Lung (tissue), 12 donors: Measurements from ENCODE around the gene ACER3. TPM values are rescaled to one million over a fixed set of nuclear protein-coding genes. Genes with fewer than 3 reads are reported as not detected.
"Not testable (repeated sequence)": the region's sequence is repeated elsewhere in the genome, so short reads cannot be mapped to it uniquely, and the experiment has no call there.

ENCODE experiments used
- ATAC-seq: fragments of 200-7000 bp; cut with Tn5 transposase; one replicate; pipeline ENCODE4 v1.9.1; 2020; ENCODE audit warnings: moderate number of reproducible peaks; ENCODE audit not compliant: insufficient read depth, low FRiP score
- DNase-seq, 3 donors: peaks; one replicate each; pipeline ENCODE4 v3.0.0-alpha.2; 2013 to 2017
- H3K27ac ChIP-seq, 2 donors: one replicate each; pipeline ENCODE4 v1.5.1; 2013; ENCODE audit warnings: mild to moderate bottlenecking in 2 of 2, moderate library complexity in 2 of 2, control low read depth in 1 of 2, inconsistent platforms in 1 of 2, low read depth in 1 of 2, low read length in 1 of 2
- H3K27me3 ChIP-seq, 3 donors: one replicate each; pipeline ENCODE4 v1.5.1; 2013; ENCODE audit warnings: low read length in 2 of 3; ENCODE audit not compliant: control insufficient read depth in 3 of 3, insufficient read depth in 3 of 3
- H3K36me3 ChIP-seq, 4 donors: one replicate each; pipeline ENCODE4 v1.5.1; 2013; ENCODE audit warnings: low read length in 4 of 4, mild to moderate bottlenecking in 1 of 4, moderate library complexity in 1 of 4; ENCODE audit not compliant: control insufficient read depth in 4 of 4, insufficient read depth in 4 of 4
- H3K4me1 ChIP-seq, 5 donors: one replicate each; pipeline ENCODE4 v1.5.1; 2013; ENCODE audit warnings: low read length in 5 of 5, mild to moderate bottlenecking in 2 of 5, moderate library complexity in 1 of 5; ENCODE audit not compliant: control insufficient read depth in 5 of 5, insufficient read depth in 5 of 5
- H3K4me3 ChIP-seq: one replicate; pipeline ENCODE4 v1.5.1; 2013; ENCODE audit warnings: mild to moderate bottlenecking, control low read depth, moderate library complexity
- H3K9ac ChIP-seq, 2 donors: one replicate each; pipeline ENCODE4 v1.5.1; 2013; ENCODE audit warnings: low read length in 2 of 2, control low read depth in 1 of 2; ENCODE audit not compliant: insufficient read depth in 1 of 2
- H3K9me3 ChIP-seq, 4 donors: one replicate each; pipeline ENCODE4 v1.5.1; 2013; ENCODE audit warnings: low read length in 3 of 4, mild to moderate bottlenecking in 1 of 4, moderate library complexity in 1 of 4; ENCODE audit not compliant: control insufficient read depth in 4 of 4, insufficient read depth in 3 of 4
- WGBS, 2 donors: extraction: QIAGEN DNeasy Blood & Tissue Kit; methylation state at CpG; one replicate each; pipeline ENCODE4 v1.1.7; 2013; 5-methylcytosine and 5-hydroxymethylcytosine counted together
- polyA plus RNA-seq, 2 donors: library from polyadenylated mRNA; stranded (reverse); fragments of 200-250 nt; gene quantifications; one replicate each; pipeline ENCODE4 v1.2.1, GENCODE V29; 2013
- total RNA-seq, 2 donors: library from RNA; depleted of rRNA in 1 of 2; stranded (reverse); fragments of >200 nt in 1 of 2; gene quantifications; one replicate each; pipeline ENCODE4 v1.2.1, GENCODE V29; 2014 to 2021
- TF ChIP-seq, protein P1 (sequence below): IDR thresholded peaks from 2 replicates; pipeline ENCODE4 v1.5.1; 2012; ENCODE audit warnings: mild to moderate bottlenecking; ENCODE audit errors: control extremely low read depth, extremely low read depth
- donor health status: control.
- donor health status: control.
- donor health status: Bipolar disorder and iron deficiency.
- donor health status: healthy.
- donor health status: DM: yes; HTN: yes; CAD: no.

ACER3 gene
- total and polyA plus RNA-seq, 4 donors = 7.9 to 37.0 (median 12.7) TPM

DNA sequence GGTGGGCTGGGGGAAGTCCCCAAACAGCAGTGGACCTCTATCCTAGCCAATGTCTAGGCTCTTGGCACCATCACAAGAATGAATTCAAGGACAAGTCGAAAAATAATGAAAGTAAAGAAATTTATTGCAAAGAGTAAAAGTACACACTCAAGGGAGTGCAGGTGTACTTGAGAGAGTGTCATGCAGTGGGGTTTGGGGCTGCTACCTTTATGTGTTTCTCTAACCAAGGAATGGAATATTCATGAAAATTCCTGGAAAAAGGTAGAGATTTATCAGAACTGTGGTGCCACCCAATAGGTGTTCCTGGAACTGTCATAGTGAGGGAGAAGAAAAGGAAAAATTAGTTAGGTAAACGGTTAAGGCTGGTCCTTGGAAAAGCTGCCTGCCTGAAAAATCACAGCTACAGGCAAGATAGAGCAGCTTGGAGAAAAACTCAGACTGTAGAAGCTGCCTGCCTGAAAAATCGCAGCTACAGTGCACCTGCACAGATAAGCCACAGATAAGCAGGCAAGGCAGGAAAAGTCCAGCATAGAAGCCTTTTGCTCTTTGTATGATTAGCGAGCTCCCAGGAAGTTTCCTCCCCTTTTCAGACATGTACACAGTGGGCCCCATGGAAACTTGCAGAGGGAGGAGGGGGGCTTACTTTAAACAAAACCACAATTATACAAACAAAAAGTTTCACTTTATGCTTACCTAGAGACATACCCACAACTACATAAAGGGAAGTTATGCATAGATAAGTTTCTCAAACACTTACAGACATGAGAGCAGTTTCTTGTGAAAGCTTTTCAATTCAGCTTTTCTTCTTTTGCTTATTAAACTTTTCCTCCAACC lies 102.1 kb downstream of the ACER3 start:
- DNase-seq (peak; percentile 65 to 83 (median 68)), ATAC-seq (no peak)
- TF ChIP-seq, protein P1, sequence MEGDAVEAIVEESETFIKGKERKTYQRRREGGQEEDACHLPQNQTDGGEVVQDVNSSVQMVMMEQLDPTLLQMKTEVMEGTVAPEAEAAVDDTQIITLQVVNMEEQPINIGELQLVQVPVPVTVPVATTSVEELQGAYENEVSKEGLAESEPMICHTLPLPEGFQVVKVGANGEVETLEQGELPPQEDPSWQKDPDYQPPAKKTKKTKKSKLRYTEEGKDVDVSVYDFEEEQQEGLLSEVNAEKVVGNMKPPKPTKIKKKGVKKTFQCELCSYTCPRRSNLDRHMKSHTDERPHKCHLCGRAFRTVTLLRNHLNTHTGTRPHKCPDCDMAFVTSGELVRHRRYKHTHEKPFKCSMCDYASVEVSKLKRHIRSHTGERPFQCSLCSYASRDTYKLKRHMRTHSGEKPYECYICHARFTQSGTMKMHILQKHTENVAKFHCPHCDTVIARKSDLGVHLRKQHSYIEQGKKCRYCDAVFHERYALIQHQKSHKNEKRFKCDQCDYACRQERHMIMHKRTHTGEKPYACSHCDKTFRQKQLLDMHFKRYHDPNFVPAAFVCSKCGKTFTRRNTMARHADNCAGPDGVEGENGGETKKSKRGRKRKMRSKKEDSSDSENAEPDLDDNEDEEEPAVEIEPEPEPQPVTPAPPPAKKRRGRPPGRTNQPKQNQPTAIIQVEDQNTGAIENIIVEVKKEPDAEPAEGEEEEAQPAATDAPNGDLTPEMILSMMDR = no peak
- peaks cover 0 to 4% (median under 1%) of the 10 kb centered on the region in 4 donors for H3K9me3 ChIP-seq
- peaks cover 0 to 4% (median 0%) of the 10 kb centered on the region in 5 donors for H3K4me1 ChIP-seq
- H3K27me3 ChIP-seq = no peaks in the 10 kb centered on the region
- H3K4me3 ChIP-seq = no peak overlapping the region
- 40 to 53% methylated on average over 4 of the region's 4 CpGs for WGBS, 2 donors
- no peak overlapping the region for H3K27ac ChIP-seq
- no peak overlapping the region for H3K9ac ChIP-seq
- peaks cover 0 to 9% (median 6%) of the 10 kb centered on the region in 4 donors for H3K36me3 ChIP-seq

DNA sequence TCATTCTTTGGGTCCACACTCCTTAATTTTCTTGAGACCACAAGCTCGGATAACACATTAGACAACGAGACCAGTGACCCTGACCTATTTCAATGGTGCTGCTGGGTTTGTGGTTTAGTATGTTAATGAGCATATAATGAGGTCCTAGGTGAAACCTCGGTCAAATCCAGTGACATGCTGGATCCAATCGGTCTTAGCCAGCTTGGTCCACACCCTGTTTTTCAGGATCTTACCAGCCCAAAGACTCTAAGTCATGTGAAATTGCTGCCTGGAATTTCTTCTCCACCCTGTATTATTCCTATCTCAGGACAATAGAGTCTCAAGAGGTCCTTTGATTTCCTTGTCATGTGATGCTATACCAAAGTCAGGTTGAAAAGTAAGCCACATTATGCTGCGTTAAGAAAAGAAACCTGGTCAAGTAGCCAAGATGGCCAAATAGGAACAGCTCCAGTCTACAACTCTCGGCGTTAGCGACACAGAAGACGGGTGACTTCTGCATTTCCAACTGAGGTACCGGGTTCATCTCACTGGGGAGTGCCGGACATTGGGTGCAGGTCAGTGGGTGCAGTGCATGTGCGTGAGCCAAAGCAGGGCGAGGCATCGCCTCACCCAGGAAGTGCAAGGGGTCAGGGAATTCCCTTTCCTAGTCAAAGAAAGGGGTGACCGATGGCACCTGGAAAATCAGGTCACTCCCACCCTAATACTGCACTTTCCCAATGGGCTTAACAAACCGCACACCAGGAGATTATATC lies 102.9 kb downstream of the ACER3 start:
- 83 to 90% methylated on average over 16 of the region's 16 CpGs for whole genome bisulfite sequencing, 2 donors
- not testable (repeated sequence) for H3K27ac ChIP-seq, ATAC-seq, H3K36me3 ChIP-seq, H3K4me3 ChIP-seq, H3K9ac ChIP-seq, H3K27me3 ChIP-seq, H3K9me3 ChIP-seq, H3K4me1 ChIP-seq
- peak in 1 of 3 donors; percentile 66 for DNase-seq

GRCh38 chr11:76972051-76972450 lies 111.3 kb downstream of the ACER3 start:
- Histone ChIP-seq H3K4me3 (no peak overlapping the region), H3K36me3 (no peaks in the 10 kb centered on the region), H3K27me3 (no peaks in the 10 kb centered on the region), H3K4me1 (no peaks in the 10 kb centered on the region), H3K27ac (no peak overlapping the region), H3K9me3 (peaks cover 0 to 4% (median 0%) of the 10 kb centered on the region in 4 donors), H3K9ac (no peak overlapping the region)
- ATAC-seq (no peak), DNase-seq (no peak)
- TF ChIP-seq, protein P1 = no peak

DNA sequence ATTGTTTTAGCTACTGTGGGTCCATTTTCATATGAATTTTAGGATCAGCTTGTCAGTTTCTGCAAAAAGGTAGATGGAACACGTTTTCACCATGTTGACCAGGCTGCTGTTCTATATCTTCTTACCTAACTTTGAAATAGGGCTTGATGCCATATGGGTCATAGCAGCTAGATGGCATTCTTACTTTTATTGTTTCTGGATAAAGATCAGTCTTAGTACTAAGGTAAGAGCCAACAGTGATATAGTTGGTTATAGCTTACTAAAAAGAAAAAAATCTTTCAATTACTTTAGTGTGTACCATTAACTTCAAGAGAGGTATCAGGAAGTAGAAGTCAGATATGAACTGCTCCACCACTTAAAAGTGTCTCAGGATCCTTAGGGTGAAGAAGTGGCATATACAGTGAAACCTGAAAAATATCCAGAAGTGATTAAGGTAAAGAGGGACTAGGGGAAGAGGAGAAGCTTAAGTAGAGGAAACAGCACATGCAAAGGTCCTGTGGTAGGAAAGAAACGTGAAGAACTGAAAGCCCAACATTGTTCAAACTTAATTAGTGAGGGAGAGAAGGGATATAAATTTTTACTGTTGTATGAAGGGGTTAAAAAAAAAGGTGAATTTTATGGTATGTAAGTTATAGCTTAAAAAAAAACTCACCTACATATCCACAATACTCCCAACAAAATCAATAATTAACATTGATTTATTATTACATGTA lies 113.6 kb downstream of the ACER3 start:
- Histone ChIP-seq H3K36me3 (peaks cover 0 to 10% (median 0%) of the 10 kb centered on the region in 4 donors), H3K9me3 (peaks cover 0 to 7% (median 3%) of the 10 kb centered on the region in 4 donors), H3K4me3 (no peak overlapping the region), H3K9ac (no peak overlapping the region), H3K27ac (no peak overlapping the region), H3K27me3 (no peaks in the 10 kb centered on the region), H3K4me1 (no peaks in the 10 kb centered on the region)
- TF ChIP-seq, protein P1 = no peak
- ATAC-seq (no peak), DNase-seq (no peak)
- 40 to 76% methylated on average over 2 of the region's 2 CpGs for WGBS, 2 donors
